B cell (primary cell): ENCODE results near the gene PLSCR4. TPM values are rescaled to one million over a fixed set of nuclear protein-coding genes. Genes with fewer than 3 reads are reported as not detected.

Experiments
- ATAC-seq: fragments of 200-7000 bp; cut with Tn5 transposase; one replicate; pipeline ENCODE4 v1.10.0; 2021; ENCODE audit warnings: low read depth, mild to moderate bottlenecking, moderate number of reproducible peaks, moderate library complexity
- CTCF ChIA-PET: fragments of 350-600 bp; sonication (Branson Sonifier 250); formaldehyde crosslinking; loops from one replicate; lab custom pipeline; 2021; ENCODE audit warnings: antibody characterized with exemption, inconsistent platforms; lab: Charles Lee
- POLR2A ChIA-PET: fragments of 350-600 bp; sonication (Branson Sonifier 250); formaldehyde crosslinking; loops from one replicate; lab custom pipeline; 2021; ENCODE audit warnings: antibody characterized with exemption; lab: Charles Lee
- DNase-seq: peaks from one replicate; pipeline ENCODE4 v3.0.0; 2013
- H2AFZ ChIP-seq: 2 replicates; pipeline ENCODE4 v1.6.1; 2012; ENCODE audit warnings: mild to moderate bottlenecking, low read depth, low read length; ENCODE audit not compliant: insufficient read depth, poor library complexity, severe bottlenecking
- H3K27ac ChIP-seq, 2 donors: 1 replicate in 1 of 2; 2 replicates in 1 of 2; pipeline ENCODE4 v1.5.1; 2012 to 2013; ENCODE audit warnings: low read length in 2 of 2, mild to moderate bottlenecking in 2 of 2, moderate library complexity in 1 of 2
- H3K27me3 ChIP-seq, 4 experiments: fragments of 200-600 bp in 1 of 4; sonication (generic) in 1 of 4; replicated peaks in 1 of 4; 1 replicate in 2 of 4; 2 replicates in 2 of 4; pipeline versions ENCODE4 v1.6.1 to v1.7.0; 2013 to 2016; ENCODE audit warnings: low read length in 3 of 4, mild to moderate bottlenecking in 2 of 4, mixed read lengths in 1 of 4, moderate library complexity in 1 of 4; ENCODE audit not compliant: insufficient read depth in 4 of 4, control insufficient read depth in 3 of 4; ENCODE audit errors: control extremely low read depth in 1 of 4
- H3K36me3 ChIP-seq, 2 experiments: replicated peaks in 1 of 2; 1 replicate in 1 of 2; 2 replicates in 1 of 2; pipeline versions ENCODE4 v1.6.1 to v1.7.1; 2013; ENCODE audit warnings: low read length in 1 of 2; ENCODE audit not compliant: insufficient read depth in 2 of 2, control insufficient read depth in 1 of 2; ENCODE audit errors: control extremely low read depth in 1 of 2, extremely low read depth in 1 of 2
- H3K4me1 ChIP-seq, 2 donors: fragments of 200-600 bp in 1 of 2; sonication (generic) in 1 of 2; 1 replicate in 1 of 2; 2 replicates in 1 of 2; pipeline versions ENCODE4 v1.5.1 to v1.6.1; 2013 to 2017; ENCODE audit warnings: low read length in 2 of 2; ENCODE audit not compliant: control insufficient read depth in 2 of 2, insufficient read depth in 2 of 2
- H3K4me2 ChIP-seq: replicated peaks from 2 replicates; pipeline ENCODE3; 2012; ENCODE audit warnings: mild to moderate bottlenecking, low read depth, low read length; ENCODE audit not compliant: poor library complexity, severe bottlenecking
- H3K4me3 ChIP-seq, 5 experiments: fragments of 200-600 bp in 1 of 5; sonication (generic) in 1 of 5; 1 replicate in 3 of 5; 2 replicates in 2 of 5; pipeline versions ENCODE4 v1.5.1 to v1.7.0; 2011 to 2016; ENCODE audit warnings: low read length in 4 of 5, mild to moderate bottlenecking in 4 of 5, low read depth in 2 of 5, control low read depth in 1 of 5, moderate library complexity in 1 of 5; ENCODE audit not compliant: insufficient read depth in 1 of 5; ENCODE audit errors: control extremely low read depth in 1 of 5, extremely low read depth in 1 of 5
- H3K79me2 ChIP-seq: fragments of 200-600 bp; sonication (generic); one replicate; pipeline ENCODE4 v1.6.0; 2016; ENCODE audit warnings: low read length; ENCODE audit not compliant: control insufficient read depth, insufficient read depth
- H3K9ac ChIP-seq: fragments of 200-600 bp; sonication (generic); 2 replicates; pipeline ENCODE4 v1.6.1; 2017; ENCODE audit warnings: mild to moderate bottlenecking, low read length, moderate library complexity
- H3K9me3 ChIP-seq, 3 donors: one replicate each; pipeline versions ENCODE4 v1.6.1 to v1.7.1; 2013; ENCODE audit warnings: low read length in 2 of 3; ENCODE audit not compliant: control insufficient read depth in 2 of 3, insufficient read depth in 1 of 3; ENCODE audit errors: control extremely low read depth in 1 of 3
- H4K20me1 ChIP-seq: 2 replicates; pipeline ENCODE4 v1.6.0; 2012; ENCODE audit warnings: mild to moderate bottlenecking, low read length; ENCODE audit not compliant: insufficient read depth, control insufficient read depth, poor library complexity, severe bottlenecking
- H3K27ac Mint-ChIP-seq: one replicate; pipeline ENCODE4 v1.8.0; 2021; ENCODE audit warnings: mixed read lengths
- H3K27me3 Mint-ChIP-seq: one replicate; pipeline ENCODE4 v1.8.0; 2021; ENCODE audit warnings: mixed read lengths
- H3K4me1 Mint-ChIP-seq: one replicate; pipeline ENCODE4 v1.8.0; 2021; ENCODE audit warnings: mixed read lengths
- H3K4me3 Mint-ChIP-seq: one replicate; pipeline ENCODE4 v1.8.0; 2021; ENCODE audit warnings: mixed read lengths
- H3K9me3 Mint-ChIP-seq: one replicate; pipeline ENCODE4 v1.8.0; 2022; ENCODE audit warnings: mixed read lengths; ENCODE audit not compliant: insufficient read depth
- CTCF ChIP-seq: fragments of 200-600 bp; IDR thresholded peaks from one replicate; pipeline ENCODE4 v1.8.0; 2022; ENCODE audit warnings: antibody characterized with exemption, mild to moderate bottlenecking
- EZH2 ChIP-seq: IDR thresholded peaks from 2 replicates; pipeline ENCODE4 v1.6.1; 2012; ENCODE audit warnings: borderline replicate concordance, low read depth, mild to moderate bottlenecking, moderate library complexity, low read length; ENCODE audit not compliant: insufficient read depth, poor library complexity, severe bottlenecking
- WGBS: methylation state at CpG from one replicate; pipeline ENCODE4 v1.1.5; 2013; ENCODE audit warnings: missing lambda C conversion rate; ENCODE audit not compliant: insufficient coverage; 5-methylcytosine and 5-hydroxymethylcytosine counted together
- intact Hi-C: fragments of 100-400 bp; cut with micrococcal nuclease; formaldehyde crosslinking; loops from one replicate; pipeline ENCODE4 v1.10.0; 2022
- polyA plus RNA-seq: library from polyadenylated mRNA; depleted of rRNA; stranded (reverse); fragments of >200 nt; gene quantifications from 2 replicates; pipeline ENCODE4 v1.2.3, GENCODE V29; 2012
- total RNA-seq, 2 donors: library from RNA; stranded (reverse); fragments of 120-200 nt in 1 of 2; gene quantifications; 1 replicate in 1 of 2; 2 replicates in 1 of 2; pipeline versions ENCODE4 v1.2.3 to v1.2.4, GENCODE V29; 2013 to 2022

PLSCR4 gene
- total and polyA plus RNA-seq, 2 donors (not counting 1 experiment from before 2014, with no cell fraction given) = not detected

DNA sequence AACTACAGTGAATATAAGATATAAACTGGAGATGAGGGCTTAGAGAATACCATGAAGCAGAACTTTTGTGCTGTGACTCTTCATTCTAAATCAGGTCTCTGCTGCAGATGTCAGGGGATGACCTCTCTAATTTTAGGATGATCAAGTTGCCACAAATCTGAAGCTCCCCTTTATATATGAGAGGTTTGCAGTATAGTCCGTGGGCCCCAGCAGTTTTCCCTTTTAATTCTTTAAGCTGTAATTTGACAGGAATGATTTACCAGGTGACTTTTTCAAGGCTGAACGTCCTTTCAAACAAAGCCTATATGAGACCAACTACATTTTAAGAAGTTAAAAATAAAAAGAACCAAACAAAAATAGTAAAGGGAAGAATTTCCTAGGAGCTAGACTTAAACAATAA, 85.0 kb downstream of the PLSCR4 start:
- Histone ChIP-seq H2AFZ (no peak overlapping the region), H4K20me1 (no peaks in the 10 kb centered on the region), H3K9ac (no peak overlapping the region), H3K4me2 (no peak overlapping the region), H3K36me3 (no peaks in the 10 kb centered on the region), H3K9me3 (no peaks in the 10 kb centered on the region), H3K27me3 (peaks cover 0 to 14% (median 12%) of the 10 kb centered on the region in 4 experiments), H3K4me3 (no peak overlapping the region), H3K27ac (no peak overlapping the region), H3K4me1 (peaks cover 6 to 7% of the 10 kb centered on the region in 2 donors), H3K79me2 (no peaks in the 10 kb centered on the region)
- WGBS = no CpG with 5 or more reads among the region's 2 CpGs
- Mint-ChIP-seq H3K27ac (no peak overlapping the region), H3K9me3 (peaks cover 3% of the 10 kb centered on the region), H3K4me3 (no peak overlapping the region), H3K27me3 (peaks cover 20% of the 10 kb centered on the region), H3K4me1 (peaks cover 6% of the 10 kb centered on the region)
- intact Hi-C loops = no loop called here
- ChIA-PET POLR2A (no interaction called here), CTCF (no interaction called here)
- TF ChIP-seq EZH2 (no peak), CTCF (no peak)
- DNase-seq (no peak), ATAC-seq (no peak)

- Mint-ChIP-seq H3K27ac (no peak overlapping the region), H3K27me3 (peaks cover 23% of the 10 kb centered on the region), H3K9me3 (peaks cover 3% of the 10 kb centered on the region), H3K4me3 (no peak overlapping the region), H3K4me1 (peaks cover 9% of the 10 kb centered on the region)
- Histone ChIP-seq H3K4me1 (peaks cover 12 to 14% of the 10 kb centered on the region in 2 donors), H3K36me3 (no peaks in the 10 kb centered on the region), H3K27ac (no peak overlapping the region), H3K79me2 (no peaks in the 10 kb centered on the region), H3K27me3 (peaks cover 0 to 19% (median 14%) of the 10 kb centered on the region in 4 experiments), H3K9ac (no peak overlapping the region), H3K4me3 (no peak overlapping the region), H3K4me2 (no peak overlapping the region), H3K9me3 (no peaks in the 10 kb centered on the region), H4K20me1 (no peaks in the 10 kb centered on the region), H2AFZ (no peak overlapping the region)
- TF ChIP-seq CTCF (no peak), EZH2 (no peak)
- WGBS = 93% methylated on average over 5 of the region's 7 CpGs
- intact Hi-C loops = no loop called here
- POLR2A ChIA-PET = no interaction called here
- DNase-seq = no peak
- no peak for ATAC-seq
- CTCF ChIA-PET = no interaction called here
Observed at GRCh38 chr3:146164971-146165769, 85.7 kb downstream of the PLSCR4 start.
